IPS DF 19.7 (cell line): ENCODE measurements around the gene MYADML2.
"Not testable (repeated sequence)": the region's sequence is repeated elsewhere in the genome, so short reads cannot be mapped to it uniquely, and the experiment has no call there.

Experiments
- DNase-seq: peaks from one replicate; pipeline ENCODE4 v3.0.0-alpha.2; 2013; ENCODE audit warnings: low read depth, low spot score

Gene MYADML2

GRCh38 chr17:81959362-81960129 lies 12.5 kb upstream of the MYADML2 start:
- no peak for DNase-seq

- DNase-seq, result no peak
These were observed 11.8 kb upstream of the MYADML2 start for GRCh38 chr17:81958633-81959342.

DNA sequence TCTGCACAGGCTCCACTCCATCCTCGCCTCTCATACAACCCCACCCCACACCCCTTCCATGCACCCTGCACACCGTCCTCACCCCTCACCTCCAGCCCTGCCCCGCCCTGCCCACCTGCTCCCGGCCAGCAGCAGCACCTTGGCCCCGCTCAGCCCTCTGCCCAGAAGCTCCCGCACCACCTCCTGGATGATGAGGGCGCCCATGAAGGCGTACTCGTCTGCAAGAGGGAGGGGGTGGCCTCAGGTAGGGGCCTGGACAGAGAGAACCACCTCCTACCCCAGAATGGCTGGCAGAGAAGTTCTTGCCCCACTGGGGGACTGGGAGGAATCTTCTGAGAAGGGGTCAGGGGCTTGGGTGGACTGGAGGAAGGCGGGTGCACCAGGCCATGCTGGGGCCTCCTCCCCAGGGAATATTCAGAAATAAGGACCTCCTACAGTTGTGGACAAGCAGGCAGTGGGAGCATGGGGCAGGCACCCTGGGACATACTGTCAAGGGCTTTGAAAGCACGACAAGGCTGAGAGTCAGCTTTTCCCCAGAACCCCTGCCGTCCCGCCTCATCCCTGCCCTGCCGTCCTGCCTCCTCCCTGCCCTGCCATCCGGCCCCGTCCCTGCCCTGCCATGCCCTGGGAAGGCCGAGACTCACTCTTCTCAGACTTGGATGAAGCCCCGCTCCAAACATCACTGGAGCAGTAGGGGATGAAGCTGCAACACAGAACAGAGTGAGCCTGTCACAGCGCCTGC lies 10.8 kb upstream of the MYADML2 start:
- DNase-seq, result no peak

DNA sequence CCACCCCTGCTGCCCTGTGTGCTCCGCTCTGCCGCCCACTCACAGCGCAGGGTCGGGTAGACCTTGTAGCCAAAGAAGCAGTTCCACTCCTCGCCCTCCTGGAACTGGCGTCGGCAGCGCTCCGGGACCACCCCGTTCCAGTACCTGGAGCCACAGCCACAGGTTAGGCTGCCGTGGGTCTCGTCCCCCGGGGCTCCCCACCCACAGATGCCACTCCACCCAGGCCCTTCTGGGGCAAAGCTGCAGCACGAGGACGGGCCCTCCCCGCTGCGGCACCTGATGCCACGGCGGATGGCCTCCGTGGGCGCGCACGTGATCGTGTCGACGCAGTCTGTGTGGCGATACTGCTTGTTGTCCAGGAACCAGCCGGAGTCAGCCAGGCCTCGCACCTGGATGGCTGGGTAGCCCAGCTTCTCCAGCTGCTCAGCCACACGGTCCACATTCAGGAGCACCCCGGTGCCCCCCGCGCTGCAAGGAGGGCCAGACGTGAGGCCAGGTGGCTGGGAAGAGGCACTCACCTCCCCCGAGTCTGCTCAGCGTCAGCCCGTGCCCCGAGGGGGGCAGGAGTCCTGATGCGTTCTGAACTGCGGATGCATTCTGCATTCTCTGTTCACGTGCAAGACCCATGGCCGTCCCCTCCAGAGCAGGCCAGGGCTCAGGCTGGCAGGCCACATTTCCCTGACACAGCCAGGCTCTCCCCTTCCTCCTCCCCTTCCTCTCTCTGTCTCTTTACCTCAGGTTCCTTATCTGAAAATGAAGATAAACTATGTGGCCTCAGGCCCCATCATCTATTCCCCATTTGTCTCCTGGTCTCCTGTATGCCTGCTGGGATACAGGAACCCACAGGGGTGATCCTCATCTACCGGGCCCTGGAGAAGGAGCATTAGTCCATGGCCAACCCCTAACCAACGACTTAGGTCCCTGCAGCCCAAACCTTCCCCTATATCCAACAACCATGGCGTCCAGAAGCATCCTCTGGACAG lies 9.9 kb upstream of the MYADML2 start:
- DNase-seq, result no peak

DNA sequence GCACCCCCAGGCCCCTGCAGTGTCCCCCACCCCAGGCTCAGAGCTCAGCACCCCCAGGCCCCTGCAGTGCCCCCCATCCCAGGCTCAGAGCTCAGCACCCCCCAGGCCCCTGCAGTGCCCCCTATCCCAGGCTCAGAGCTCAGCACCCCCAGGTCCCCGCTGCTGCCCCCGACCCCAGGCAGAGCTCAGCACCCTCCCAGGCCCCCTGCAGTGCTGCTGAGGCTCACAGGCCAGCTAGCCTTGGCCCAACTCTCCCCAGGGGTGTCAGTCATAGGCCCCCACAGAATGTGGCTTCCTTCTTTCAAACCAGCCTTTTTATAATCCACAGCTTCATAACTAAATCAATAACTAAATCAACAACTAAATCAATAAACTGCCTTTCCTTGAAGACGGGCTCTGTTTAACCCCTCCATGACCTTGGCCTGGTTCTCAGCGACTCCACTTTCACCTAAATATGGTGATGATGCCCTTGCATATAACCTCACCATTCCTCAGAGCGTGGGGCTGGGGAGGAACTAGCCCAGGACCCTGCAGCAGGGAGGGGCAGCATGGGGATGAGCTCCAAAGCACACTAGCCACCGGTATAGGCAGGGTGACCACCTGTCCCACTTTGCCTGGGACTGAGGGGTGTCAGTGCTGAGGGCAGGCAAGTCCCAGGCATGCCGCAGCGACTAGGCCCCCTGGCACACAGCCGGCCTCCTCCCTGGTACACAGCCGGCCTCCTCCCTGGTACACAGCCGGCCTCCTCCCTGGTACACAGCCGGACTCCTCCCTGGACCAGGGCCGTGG lies 8.9 kb upstream of the MYADML2 start:
- DNase-seq, result no peak

DNA sequence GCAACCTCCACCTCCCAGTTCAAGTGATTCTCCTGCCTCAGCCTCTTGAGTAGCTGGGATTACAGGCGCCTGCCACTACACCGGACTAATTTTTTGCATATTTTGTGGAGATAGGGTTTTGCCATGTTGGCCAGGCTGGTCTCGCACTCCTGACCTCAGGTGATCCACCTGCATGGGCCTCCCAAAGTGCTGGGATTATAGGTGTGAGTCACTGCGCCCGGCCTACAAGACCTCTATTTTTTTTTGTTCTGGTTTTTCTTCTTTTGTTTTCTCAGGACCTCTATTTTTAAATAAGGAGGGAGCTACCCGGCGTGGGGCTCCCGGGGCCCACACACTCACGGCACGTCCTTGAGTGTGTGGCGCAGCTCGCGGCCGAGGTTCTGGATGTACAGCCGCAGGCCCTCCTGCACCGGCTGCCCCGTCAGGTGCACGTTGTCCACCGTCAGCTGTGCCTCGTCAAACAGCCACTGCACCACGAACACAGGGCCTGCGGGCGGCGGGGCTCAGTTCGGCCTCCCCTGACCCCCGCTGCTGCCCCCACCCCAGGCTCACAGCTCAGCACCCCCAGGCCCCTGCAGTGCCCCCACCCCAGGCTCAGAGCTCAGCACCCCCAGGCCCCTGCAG lies 8.1 kb upstream of the MYADML2 start:
- no peak for DNase-seq

DNA sequence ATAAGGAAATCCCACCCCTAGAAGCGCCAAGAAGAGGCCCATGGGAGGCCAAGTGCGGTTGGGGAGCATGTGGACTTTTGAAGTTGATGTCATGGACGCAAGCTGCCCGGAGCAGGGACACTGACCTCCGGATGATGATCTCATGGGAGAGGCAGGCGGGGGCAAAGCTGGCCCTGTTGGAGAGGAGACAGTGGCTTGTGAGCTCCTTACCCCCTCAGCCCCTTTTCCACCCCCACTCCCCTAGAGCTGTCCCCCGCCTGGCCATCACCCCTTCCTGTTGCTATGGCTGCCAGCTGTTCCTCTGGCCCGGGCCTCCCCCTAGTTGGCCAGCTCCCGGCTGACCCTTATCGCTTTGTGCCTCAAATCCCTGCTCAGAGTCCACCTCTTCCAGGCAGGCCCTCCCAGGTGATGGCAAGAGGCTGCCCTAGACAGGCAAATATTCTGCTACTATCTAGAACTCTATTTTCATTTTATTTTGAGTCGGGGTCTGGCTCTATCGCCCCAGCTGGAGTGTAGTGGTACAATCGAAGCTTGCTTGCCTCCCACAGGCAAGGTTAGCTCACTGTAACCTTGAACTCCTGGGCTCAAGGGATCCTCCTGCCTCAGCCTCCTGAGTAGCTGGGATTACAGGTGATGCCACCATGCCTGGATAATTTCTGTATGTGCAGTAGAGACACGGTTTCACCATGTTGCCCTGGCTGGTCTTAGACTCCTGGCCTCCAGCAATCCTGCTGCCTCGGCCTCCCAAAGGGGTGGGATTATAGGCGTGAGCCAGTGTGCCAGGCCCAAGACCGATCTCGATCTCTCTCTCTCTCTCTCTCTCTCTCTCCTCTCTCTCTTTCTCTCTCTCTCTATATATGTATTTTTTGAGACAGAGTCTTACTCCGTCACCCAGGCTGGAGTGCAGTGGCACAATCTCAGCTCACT lies 7.4 kb upstream of the MYADML2 start:
- DNase-seq, result no peak

DNA sequence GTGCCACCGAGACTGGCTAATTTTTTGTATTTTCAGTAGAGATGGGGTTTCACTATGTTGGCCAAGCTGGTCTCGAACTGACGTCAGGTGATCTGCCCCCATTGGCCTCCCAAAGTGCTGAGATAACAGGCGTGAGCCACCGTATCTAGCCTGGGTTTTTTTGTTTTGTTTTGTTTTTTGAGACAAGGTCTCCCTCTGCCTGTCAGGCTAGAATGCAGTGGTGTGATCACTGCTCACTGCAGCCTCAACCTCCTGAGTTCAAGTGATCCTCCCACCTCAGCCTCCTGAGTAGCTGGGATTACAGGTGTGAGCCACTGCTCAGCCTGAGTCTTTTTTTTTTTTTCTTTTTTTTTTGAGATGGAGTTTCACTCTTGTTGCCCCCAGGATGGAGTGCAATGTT lies 6.4 kb upstream of the MYADML2 start:
- not testable (repeated sequence) for DNase-seq

- DNase-seq, result no peak
These were observed 5.8 kb upstream of the MYADML2 start for GRCh38 chr17:81952792-81953228.

GRCh38 chr17:81951785-81952684 lies 5.0 kb upstream of the MYADML2 start:
- no peak for DNase-seq

- DNase-seq, result no peak
These were observed 3.5 kb upstream of the MYADML2 start for GRCh38 chr17:81950501-81950900.

DNA sequence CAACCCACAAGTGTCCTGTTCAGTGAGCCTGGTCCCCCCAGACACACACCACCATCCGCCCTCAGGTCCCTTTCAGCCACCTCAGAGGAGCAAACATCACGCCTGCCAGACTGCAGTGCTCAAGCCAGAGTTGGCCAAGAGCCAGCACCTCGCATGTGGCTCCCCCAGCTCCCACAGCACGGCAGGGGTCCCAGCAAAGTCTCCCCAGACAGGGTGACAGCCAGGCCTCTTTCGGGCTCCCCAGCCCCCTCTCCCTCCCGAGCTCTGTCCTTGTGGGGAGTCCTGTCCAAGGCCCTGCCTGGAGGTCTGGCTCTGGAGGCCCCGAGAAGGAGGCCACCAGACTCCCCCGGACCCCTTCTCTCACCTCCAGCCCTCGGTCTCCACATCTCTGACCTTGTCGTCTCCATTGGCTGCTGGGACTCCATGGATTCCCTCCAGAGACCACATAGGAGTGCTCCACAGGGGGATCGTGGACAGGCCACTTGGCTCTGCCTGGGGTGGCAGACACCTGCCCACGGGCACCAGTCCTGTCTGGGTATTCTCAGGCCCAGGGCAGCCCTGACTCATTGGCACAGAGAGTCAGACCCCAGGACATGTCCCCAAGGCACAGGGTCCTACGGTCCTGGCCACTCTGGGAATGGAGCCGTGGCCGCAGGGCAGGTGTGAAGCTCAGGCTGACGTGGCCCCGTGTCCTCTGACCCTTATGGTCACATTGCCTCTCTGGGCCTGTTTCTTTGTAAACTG lies 1.8 kb upstream of the MYADML2 start:
- no peak for DNase-seq

GRCh38 chr17:81944858-81945257 lies 2.2 kb downstream of the MYADML2 start:
- no peak for DNase-seq

- DNase-seq, result no peak
These were observed 4.9 kb downstream of the MYADML2 start for GRCh38 chr17:81942167-81942553.

- DNase-seq, result no peak
These were observed 5.4 kb downstream of the MYADML2 start for GRCh38 chr17:81941484-81942166.
